A549 (cell line): Measurements from ENCODE around the gene EIF4E. TPM values are rescaled to one million over a fixed set of nuclear protein-coding genes. Genes with fewer than 3 reads are reported as not detected.

Experiments
- ATAC-seq, 2 experiments: fragments of 200-7000 bp in 1 of 2; fragments of >200 bp in 1 of 2; cut with Nextera tagmentation in 1 of 2; cut with Tn5 transposase in 1 of 2; 3 replicates each; pipeline versions ENCODE4 v1.8.0 to v1.9.1; 2018 to 2020; ENCODE audit warnings: mild to moderate bottlenecking in 1 of 2, moderate library complexity in 1 of 2
- CTCF ChIA-PET: fragments of 300-600 bp; sonication (Branson Sonifier 250); formaldehyde crosslinking; extraction: SDS; loops from one replicate; lab custom pipeline; 2021; ENCODE audit warnings: antibody characterized with exemption, inconsistent platforms; lab: Yijun Ruan, JAX
- POLR2A ChIA-PET: fragments of 350-600 bp; formaldehyde crosslinking; extraction: SDS; loops from one replicate; lab custom pipeline; 2021; ENCODE audit warnings: antibody characterized with exemption, inconsistent platforms; lab: Yijun Ruan, JAX
- DNase-seq, 2 experiments: peaks; one replicate each; pipeline versions ENCODE4 v3.0.0 to v3.0.0-alpha.2; 2011 to 2016; ENCODE audit warnings: low read depth in 1 of 2, low spot score in 1 of 2
- FAIRE-seq: peaks from 2 replicates; lab custom pipeline; 2011; peaks lifted over from hg19 to GRCh38; lab: Jason Lieb, UNC
- H3K27ac ChIP-seq, 2 experiments: fragments of >200 bp; sonication (Bioruptor Twin); formaldehyde crosslinking; 3 replicates each; pipeline ENCODE4 v1.5.1; 2016 to 2017
- H3K4me1 ChIP-seq: fragments of >200 bp; sonication (Bioruptor Twin); formaldehyde crosslinking; 3 replicates; pipeline ENCODE4 v1.6.1; 2016
- H3K4me2 ChIP-seq: fragments of >200 bp; sonication (Bioruptor Twin); formaldehyde crosslinking; 3 replicates; pipeline ENCODE4 v1.6.1; 2016
- H3K4me3 ChIP-seq: fragments of >200 bp; sonication (Bioruptor Twin); formaldehyde crosslinking; 3 replicates; pipeline ENCODE4 v1.5.1; 2016
- H3K9me3 ChIP-seq: fragments of >200 bp; sonication (Bioruptor Twin); formaldehyde crosslinking; 3 replicates; pipeline ENCODE4 v1.6.1; 2016
- BHLHE40 ChIP-seq: IDR thresholded peaks from 2 replicates; pipeline ENCODE4 v1.6.1; 2012; ENCODE audit warnings: low read depth, low read length, inconsistent platforms
- CBX2 ChIP-seq: fragments of 200-600 bp; sonication (generic); IDR thresholded peaks from 2 replicates; pipeline ENCODE4 v1.6.1; 2016; ENCODE audit warnings: low read depth, mild to moderate bottlenecking, borderline replicate concordance
- CEBPB ChIP-seq, 2 experiments: fragments of >200 bp in 1 of 2; sonication (Bioruptor Twin) in 1 of 2; formaldehyde crosslinking in 1 of 2; IDR thresholded peaks; 2 replicates each; pipeline ENCODE4 v1.6.1; 2012 to 2016
- CHD2 ChIP-seq: fragments of 150-350 bp; IDR thresholded peaks from 2 replicates; pipeline ENCODE4 v1.6.1; 2014; ENCODE audit warnings: low read length; ENCODE audit not compliant: partially characterized antibody
- CTCF ChIP-seq: fragments of >200 bp; sonication (Bioruptor Twin); formaldehyde crosslinking; IDR thresholded peaks from 3 replicates; pipeline ENCODE4 v1.5.1; 2016
- EHMT2 ChIP-seq: fragments of 200-600 bp; sonication (generic); IDR thresholded peaks from 2 replicates; pipeline ENCODE4 v1.6.1; 2016; ENCODE audit warnings: antibody characterized with exemption, low read depth, mild to moderate bottlenecking, moderate library complexity
- ESRRA ChIP-seq: fragments of 150-350 bp; IDR thresholded peaks from 2 replicates; pipeline ENCODE4 v1.6.1; 2014; ENCODE audit warnings: mild to moderate bottlenecking, low read length, borderline replicate concordance
- FOSL2 ChIP-seq, 2 experiments: fragments of 450-650 bp in 1 of 2; fragments of >200 bp in 1 of 2; sonication (Bioruptor Twin) in 1 of 2; formaldehyde crosslinking; IDR thresholded peaks; 2 replicates each; pipeline versions ENCODE4 v1.5.0 to v1.6.1; 2016 to 2020; ENCODE audit warnings: mild to moderate bottlenecking in 1 of 2, moderate library complexity in 1 of 2
- GATA3 ChIP-seq: IDR thresholded peaks from 2 replicates; pipeline ENCODE4 v1.6.1; 2012; ENCODE audit warnings: borderline replicate concordance
- HES2 ChIP-seq: fragments of >200 bp; sonication (Bioruptor Twin); formaldehyde crosslinking; IDR thresholded peaks from 2 replicates; pipeline ENCODE4 v1.6.1; 2016
- HEYL ChIP-seq: fragments of 250-450 bp; sonication (Bioruptor Pico); IDR thresholded peaks from 2 replicates; pipeline ENCODE4 v1.8.0; 2021; ENCODE audit warnings: mild to moderate bottlenecking, moderate library complexity
- HMGXB4 ChIP-seq: fragments of 250-450 bp; sonication (Bioruptor Pico); IDR thresholded peaks from 2 replicates; pipeline ENCODE4 v1.5.0; 2021; ENCODE audit warnings: mild to moderate bottlenecking, moderate library complexity, borderline replicate concordance
- HOXA7 ChIP-seq: fragments of 250-450 bp; sonication (Bioruptor Pico); IDR thresholded peaks from 2 replicates; pipeline ENCODE4 v1.5.0; 2020; ENCODE audit warnings: mild to moderate bottlenecking, moderate library complexity
- HOXB13 ChIP-seq: fragments of 250-450 bp; sonication (Bioruptor Pico); IDR thresholded peaks from 2 replicates; pipeline ENCODE4 v1.5.0; 2020; ENCODE audit warnings: low read depth, mild to moderate bottlenecking, moderate library complexity
- JUN ChIP-seq, 2 experiments: fragments of >200 bp; sonication (Bioruptor Twin); formaldehyde crosslinking; IDR thresholded peaks; 2 replicates in 1 of 2; 3 replicates in 1 of 2; pipeline ENCODE4 v1.6.1; 2016 to 2017
- MAFK ChIP-seq: fragments of 450-650 bp; IDR thresholded peaks from 2 replicates; pipeline ENCODE4 v1.6.1; 2014; ENCODE audit not compliant: partially characterized antibody
- MYC ChIP-seq: IDR thresholded peaks from 2 replicates; pipeline ENCODE4 v1.6.1; 2012; ENCODE audit warnings: mild to moderate bottlenecking, inconsistent platforms, low read length, improper control_type of control experiment, borderline replicate concordance
- NFE2L2 ChIP-seq: fragments of 150-350 bp; conservative IDR thresholded peaks from 2 replicates; pipeline ENCODE4 v1.6.1; 2014; ENCODE audit warnings: low read length
- PHF8 ChIP-seq: fragments of 200-600 bp; sonication (generic); IDR thresholded peaks from 2 replicates; pipeline ENCODE4 v1.6.1; 2016; ENCODE audit warnings: low read depth, mild to moderate bottlenecking, antibody characterized with exemption, moderate library complexity, borderline replicate concordance
- POLR2AphosphoS2 ChIP-seq: conservative IDR thresholded peaks from 2 replicates; pipeline ENCODE4 v1.6.1; 2012; ENCODE audit warnings: low read length, improper control_type of control experiment, inconsistent platforms
- RAD21 ChIP-seq, 2 experiments: fragments of >200 bp in 1 of 2; sonication (Bioruptor Twin) in 1 of 2; formaldehyde crosslinking in 1 of 2; IDR thresholded peaks in 1 of 2; conservative IDR thresholded peaks in 1 of 2; 2 replicates in 1 of 2; 3 replicates in 1 of 2; pipeline ENCODE4 v1.6.1; 2012 to 2018; ENCODE audit warnings: inconsistent platforms in 1 of 2
- RARB ChIP-seq: fragments of 250-450 bp; sonication (Bioruptor Pico); IDR thresholded peaks from 2 replicates; pipeline ENCODE4 v1.8.0; 2021; ENCODE audit warnings: mild to moderate bottlenecking, moderate library complexity
- RFX5 ChIP-seq: fragments of 450-650 bp; IDR thresholded peaks from 2 replicates; pipeline ENCODE4 v1.7.1; 2014; ENCODE audit warnings: antibody characterized with exemption, mild to moderate bottlenecking, moderate library complexity
- ZNF302 ChIP-seq: fragments of 250-450 bp; sonication (Bioruptor Pico); IDR thresholded peaks from 2 replicates; pipeline ENCODE4 v1.9.0; 2021; ENCODE audit warnings: inconsistent platforms, mild to moderate bottlenecking, moderate library complexity
- WGBS: methylation state at CpG from one replicate; pipeline ENCODE4 v1.1.6; 2017; ENCODE audit errors: missing lambda C conversion rate; 5-methylcytosine and 5-hydroxymethylcytosine counted together
- polyA plus RNA-seq, 4 experiments: library from polyadenylated mRNA; depleted of rRNA in 3 of 4; stranded (reverse); fragments of >200 nt; fragmentation: RNase III in 1 of 4; extraction: RNeasy Plus Mini Kit Qiagen cat#74134 plus additional on column Dnase treatment in 1 of 4; gene quantifications; 2 replicates in 3 of 4; 3 replicates in 1 of 4; pipeline ENCODE4 v1.2.3, GENCODE V29; 2011 to 2017
- TF ChIP-seq, protein P1 (sequence below): fragments of >200 bp; sonication (Bioruptor Twin); formaldehyde crosslinking; IDR thresholded peaks from 3 replicates; pipeline ENCODE4 v1.6.1; 2016

Gene EIF4E
- polyA plus RNA-seq, 2 of the 4 experiments (the other 2 are of a cell fraction) = 147 to 165 TPM

- no peak for FAIRE-seq
Measured at GRCh38 chr4:98838977-98839618, 89.8 kb downstream of the EIF4E start.

DNA sequence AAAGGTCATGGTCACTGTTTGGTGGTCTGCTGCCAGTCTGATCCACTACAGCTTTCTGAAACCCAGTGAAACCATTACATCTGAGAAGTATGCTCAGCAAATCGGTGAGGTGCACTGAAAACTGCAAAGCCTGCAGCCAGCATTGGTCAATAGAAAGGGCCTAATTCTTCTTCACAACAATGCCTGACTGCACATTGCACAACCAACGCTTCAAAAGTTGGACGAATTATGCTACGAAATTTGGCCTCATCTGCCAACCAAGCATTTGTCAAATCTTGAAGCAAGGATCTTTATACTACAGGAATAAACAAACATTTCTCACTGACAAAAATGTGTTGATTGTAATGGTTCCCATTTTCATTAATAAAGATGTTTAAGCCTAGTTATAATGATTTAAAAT lies 90.4 kb downstream of the EIF4E start:
- TF ChIP-seq GATA3 (no peak), MAFK (no peak), HOXA7 (CRISPR knock-in tag) (no peak), HES2 (no peak), CBX2 (no peak), POLR2AphosphoS2 (no peak)
- CTCF ChIA-PET = no interaction called here
- no peak for FAIRE-seq
- H3K4me3 ChIP-seq = no peak overlapping the region
- no peak overlapping the region for H3K27ac ChIP-seq
- POLR2A ChIA-PET = no interaction called here
- 79% methylated on average over 4 of the region's 4 CpGs for WGBS
- ATAC-seq = no peak
- H3K9me3 ChIP-seq = no peaks in the 10 kb centered on the region
- H3K4me2 ChIP-seq = no peak overlapping the region
- no peak for DNase-seq
- no peaks in the 10 kb centered on the region for H3K4me1 ChIP-seq

More at GRCh38 chr4:98838977-98839618, 89.8 kb downstream of the EIF4E start:
- Histone ChIP-seq H3K4me2 (no peak overlapping the region), H3K4me3 (no peak overlapping the region), H3K27ac (no peak overlapping the region), H3K4me1 (no peaks in the 10 kb centered on the region), H3K9me3 (no peaks in the 10 kb centered on the region)
- ChIA-PET CTCF (no interaction called here), POLR2A (no interaction called here)
- ATAC-seq (no peak), DNase-seq (no peak)
- TF ChIP-seq HOXB13 (CRISPR knock-in tag) (no peak), PHF8 (no peak), CHD2 (no peak), ZNF302 (no peak), MYC (no peak), ESRRA (no peak), HES2 (no peak), RARB (no peak), CEBPB (IDR thresholded peaks at IDR 0.05) (no peak), JUN (IDR thresholded peaks at IDR 0.05) (no peak), CTCF (no peak), EHMT2 (no peak), RFX5 (no peak), HMGXB4 (CRISPR knock-in tag) (no peak), HEYL (no peak), RAD21 (conservative IDR thresholded peaks at IDR 0.05 in 1 of 2, IDR thresholded peaks at IDR 0.05 in 1 of 2) (no peak), BHLHE40 (no peak), FOSL2 (IDR thresholded peaks at IDR 0.05) (no peak), FOSL2 (CRISPR knock-in tag; IDR thresholded peaks at IDR 0.05) (no peak), NFE2L2 (no peak)
- TF ChIP-seq, protein P1, sequence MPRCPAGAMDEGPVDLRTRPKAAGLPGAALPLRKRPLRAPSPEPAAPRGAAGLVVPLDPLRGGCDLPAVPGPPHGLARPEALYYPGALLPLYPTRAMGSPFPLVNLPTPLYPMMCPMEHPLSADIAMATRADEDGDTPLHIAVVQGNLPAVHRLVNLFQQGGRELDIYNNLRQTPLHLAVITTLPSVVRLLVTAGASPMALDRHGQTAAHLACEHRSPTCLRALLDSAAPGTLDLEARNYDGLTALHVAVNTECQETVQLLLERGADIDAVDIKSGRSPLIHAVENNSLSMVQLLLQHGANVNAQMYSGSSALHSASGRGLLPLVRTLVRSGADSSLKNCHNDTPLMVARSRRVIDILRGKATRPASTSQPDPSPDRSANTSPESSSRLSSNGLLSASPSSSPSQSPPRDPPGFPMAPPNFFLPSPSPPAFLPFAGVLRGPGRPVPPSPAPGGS = no peak
- whole genome bisulfite sequencing = 68% methylated on average over 5 of the region's 5 CpGs
